ENCODE measurements around the gene OBSCN.

DNA sequence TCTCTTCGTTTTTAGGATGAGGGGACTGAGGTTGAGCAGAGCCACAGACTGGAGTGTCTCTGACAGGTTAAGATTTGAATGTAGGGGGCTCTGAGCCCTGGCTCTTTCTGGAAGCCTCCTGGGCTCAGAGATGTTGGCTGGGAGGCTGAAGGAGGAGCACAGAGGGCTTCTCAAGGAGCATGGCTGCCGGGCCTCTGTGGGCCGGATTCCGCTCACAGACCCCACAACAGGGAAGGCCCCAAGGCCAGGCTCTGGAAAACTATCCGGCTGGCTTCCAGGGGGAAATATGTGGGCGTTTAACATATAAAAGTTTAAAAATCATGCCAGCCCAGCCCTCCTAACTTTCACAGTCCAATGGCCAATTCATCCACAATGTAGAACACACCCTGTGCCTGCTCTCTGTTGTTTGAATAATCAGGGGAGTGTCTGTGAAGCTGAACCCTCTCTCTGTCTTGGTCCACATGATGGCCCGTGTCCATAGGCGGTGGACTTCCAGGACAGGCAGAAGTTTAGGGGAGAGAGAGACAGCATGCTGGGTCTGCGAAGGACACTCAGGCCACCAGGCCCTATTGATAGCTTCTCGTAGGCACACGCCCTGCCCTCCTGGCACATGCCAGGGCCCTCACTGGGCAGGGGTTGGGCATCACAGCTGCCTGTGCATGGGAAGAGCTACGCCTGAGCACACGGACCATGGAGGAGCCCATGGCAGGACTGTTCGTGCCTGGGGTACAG, 10.8 kb downstream of the OBSCN start:
- TF ChIP-seq POLR2A (IDR thresholded peaks at IDR 0.05; ENCODE audit: low read depth, low read length), result no peak
- TF ChIP-seq POLR2AphosphoS5 (IDR thresholded peaks at IDR 0.05; ENCODE audit: low read depth, low read length), result no peak
- no peak for TF ChIP-seq SPI1 (IDR thresholded peaks at IDR 0.05; ENCODE audit: low read depth, low read length)
- TF ChIP-seq TAF1 (IDR thresholded peaks at IDR 0.05; ENCODE audit: low read depth, low read length), result no peak
- no peak for TF ChIP-seq POU2F2 (IDR thresholded peaks at IDR 0.05; ENCODE audit: low read depth, low read length)
- TF ChIP-seq PAX5 (IDR thresholded peaks at IDR 0.05; ENCODE audit: insufficient read depth, low read length, severe bottlenecking), result no peak

Data from GM12891 (cell line).